HepG2 (cell line): ENCODE measurements around the gene GJD3. TPM values are rescaled to one million over a fixed set of nuclear protein-coding genes. Genes with fewer than 3 reads are reported as not detected.

Experiments used
- ATAC-seq: fragments of 200-7000 bp; cut with Tn5 transposase; 3 replicates; pipeline ENCODE4 v1.9.1; 2020; ENCODE audit warnings: mild to moderate bottlenecking, moderate library complexity
- BruUV-seq: library from RNA; stranded (reverse); fragments of 400-500 nt; replicated peaks from 2 replicates; lab custom pipeline; 2021; lab: Mats Ljungman, UMichigan
- CTCF ChIA-PET: fragments of 300-600 bp; formaldehyde crosslinking; extraction: SDS; loops from one replicate; lab custom pipeline; 2021; ENCODE audit warnings: low total read pairs, inconsistent platforms, low intra/inter-chr PET ratio; lab: Yijun Ruan, JAX
- POLR2A ChIA-PET: fragments of 350-600 bp; sonication (Branson Sonifier 250); formaldehyde crosslinking; loops from one replicate; lab custom pipeline; 2020; ENCODE audit warnings: antibody characterized with exemption, inconsistent platforms; lab: Yijun Ruan, JAX
- DNase-seq: peaks from one replicate; pipeline ENCODE4 v3.0.0-alpha.2; 2015; ENCODE audit warnings: low spot score
- FAIRE-seq: peaks from 3 replicates; lab custom pipeline; 2011; peaks lifted over from hg19 to GRCh38; lab: Jason Lieb, UNC
- H2AFZ ChIP-seq: one replicate; pipeline ENCODE4 v1.6.1; 2011; ENCODE audit warnings: low read length, inconsistent platforms
- H3K27ac ChIP-seq: fragments of 300-600 bp; 3 replicates; pipeline ENCODE4 v1.8.0; 2011; ENCODE audit warnings: mixed run types, mild to moderate bottlenecking, mixed read lengths, low read length, inconsistent platforms; ENCODE audit not compliant: insufficient read depth; ENCODE audit errors: extremely low read length
- H3K27me3 ChIP-seq, 2 experiments: fragments of 200-600 bp in 1 of 2; 2 replicates in 1 of 2; 3 replicates in 1 of 2; pipeline versions ENCODE4 v1.6.0 to v1.8.0; 2011; ENCODE audit warnings: low read length in 2 of 2, mild to moderate bottlenecking in 2 of 2, moderate library complexity in 2 of 2, inconsistent platforms in 1 of 2; ENCODE audit not compliant: insufficient read depth in 2 of 2, control insufficient read depth in 1 of 2
- H3K36me3 ChIP-seq, 2 experiments: fragments of 200-600 bp in 1 of 2; replicated peaks in 1 of 2; 2 replicates in 1 of 2; 3 replicates in 1 of 2; pipeline versions ENCODE4 v1.5.1 to v1.8.0; 2011; ENCODE audit warnings: low read length in 2 of 2, inconsistent platforms in 1 of 2; ENCODE audit not compliant: insufficient read depth in 2 of 2, control insufficient read depth in 1 of 2
- H3K4me1 ChIP-seq: 2 replicates; pipeline ENCODE4 v1.5.1; 2012; ENCODE audit warnings: low read length, inconsistent platforms; ENCODE audit not compliant: insufficient read depth
- H3K4me2 ChIP-seq: 2 replicates; pipeline ENCODE4 v1.6.0; 2011; ENCODE audit warnings: low read depth, low read length, inconsistent platforms
- H3K4me3 ChIP-seq, 3 experiments: fragments of 200-600 bp in 1 of 3; sonication (generic), shearing (Covaris generic) in 1 of 3; replicated peaks in 1 of 3; 2 replicates each; pipeline ENCODE4 v1.5.1; 2011 to 2016; ENCODE audit warnings: low read length in 3 of 3, inconsistent platforms in 2 of 3, low read depth in 2 of 3, mild to moderate bottlenecking in 2 of 3, control low read depth in 1 of 3, mixed read lengths in 1 of 3; ENCODE audit not compliant: insufficient read depth in 1 of 3
- H3K79me2 ChIP-seq: one replicate; pipeline ENCODE4 v1.6.1; 2011; ENCODE audit warnings: low read length, inconsistent platforms; ENCODE audit not compliant: insufficient read depth
- H3K9ac ChIP-seq: 2 replicates; pipeline ENCODE4 v1.6.0; 2011; ENCODE audit warnings: mild to moderate bottlenecking, low read depth, low read length, inconsistent platforms; ENCODE audit not compliant: insufficient read depth
- H3K9me3 ChIP-seq: 2 replicates; pipeline ENCODE4 v1.5.1; 2012; ENCODE audit warnings: mild to moderate bottlenecking, low read length
- H4K20me1 ChIP-seq: 2 replicates; pipeline ENCODE4 v1.6.0; 2011; ENCODE audit warnings: inconsistent platforms, mild to moderate bottlenecking, low read length, moderate library complexity; ENCODE audit not compliant: insufficient read depth
- ATF7 ChIP-seq, 2 experiments: fragments of 450-650 bp in 1 of 2; sonication (generic) in 1 of 2; formaldehyde crosslinking in 1 of 2; IDR thresholded peaks; 2 replicates each; pipeline versions ENCODE4 v1.4.0 to v1.6.1; 2016 to 2020; ENCODE audit warnings: antibody characterized with exemption in 1 of 2, mild to moderate bottlenecking in 1 of 2, missing genetic modification reagents in 1 of 2
- BATF2 ChIP-seq: sonication (generic); formaldehyde crosslinking; IDR thresholded peaks from 2 replicates; pipeline ENCODE4 v1.8.0; 2022; ENCODE audit warnings: mild to moderate bottlenecking, missing genetic modification reagents, moderate library complexity
- ISX ChIP-seq: sonication (generic); formaldehyde crosslinking; conservative IDR thresholded peaks from 2 replicates; pipeline ENCODE4 v1.5.0; 2020; ENCODE audit warnings: missing genetic modification reagents
- MEF2D ChIP-seq: sonication (generic); formaldehyde crosslinking; IDR thresholded peaks from 2 replicates; pipeline ENCODE4 v1.5.1; 2020; ENCODE audit warnings: mild to moderate bottlenecking, missing genetic modification reagents
- MTERF4 ChIP-seq: sonication (generic); formaldehyde crosslinking; IDR thresholded peaks from 2 replicates; pipeline ENCODE4 v1.8.0; 2023; ENCODE audit warnings: mild to moderate bottlenecking, missing genetic modification reagents
- NFE2L1 ChIP-seq: sonication (generic); formaldehyde crosslinking; IDR thresholded peaks from 2 replicates; pipeline ENCODE4 v1.4.0; 2020; ENCODE audit warnings: missing genetic modification reagents, mild to moderate bottlenecking, borderline replicate concordance
- PAX8 ChIP-seq: sonication (generic); formaldehyde crosslinking; IDR thresholded peaks from 2 replicates; pipeline ENCODE4 v1.8.0; 2022; ENCODE audit warnings: mild to moderate bottlenecking, missing genetic modification reagents, borderline replicate concordance
- PRPF4 ChIP-seq: fragments of 200-400 bp; formaldehyde crosslinking; IDR thresholded peaks from 2 replicates; pipeline ENCODE4 v1.6.1; 2016; ENCODE audit warnings: low read length, low read depth; ENCODE audit not compliant: poor library complexity, severe bottlenecking
- RFXAP ChIP-seq: sonication (generic); formaldehyde crosslinking; IDR thresholded peaks from 2 replicates; pipeline ENCODE4 v1.4.0; 2020; ENCODE audit warnings: missing genetic modification reagents, borderline replicate concordance
- WGBS: methylation state at CpG from one replicate; pipeline ENCODE4 v1.1.6; 2017; ENCODE audit warnings: low lambda C conversion rate; 5-methylcytosine and 5-hydroxymethylcytosine counted together
- in situ Hi-C: cut with HindIII; loops from 2 replicates; pipeline ENCODE4 v1.10.0; 2017; ENCODE audit warnings: low pct_unique_long_range_greater_than_20kb; ENCODE audit not compliant: extremely low pct_ligation_motif_present
- intact Hi-C: fragments of 100-400 bp; cut with micrococcal nuclease; formaldehyde crosslinking; loops from one replicate; pipeline ENCODE4 v1.10.0; 2022; ENCODE audit not compliant: unreplicated experiment
- polyA plus RNA-seq, 8 experiments: library from polyadenylated mRNA; depleted of rRNA in 3 of 8; stranded (reverse) in 7 of 8; unstranded in 1 of 8; fragments of >200 nt; fragmentation: Illumina TruSeq in 4 of 8; extraction: Trizol in 4 of 8; gene quantifications; 2 replicates each; pipeline versions ENCODE4 v1.2.1 to v1.2.3, GENCODE V29; 2011 to 2016; ENCODE audit warnings: low read depth in 4 of 8, missing spikeins in 1 of 8, mixed read lengths in 1 of 8; ENCODE audit not compliant: insufficient read depth in 1 of 8
- total RNA-seq, 5 experiments: library from RNA; depleted of rRNA; stranded (reverse); fragments of >200 nt; fragmentation: Illumina TruSeq; extraction: Trizol; gene quantifications; 2 replicates each; pipeline ENCODE4 v1.2.3, GENCODE V29; 2016; ENCODE audit warnings: low read depth in 1 of 5

GJD3 gene
- total and polyA plus RNA-seq, 2 of the 13 experiments (the other 11 are each of a cell fraction or from before 2014, with no cell fraction given): not detected

- TF ChIP-seq BATF2 (CRISPR knock-in tag) (no peak), PAX8 (CRISPR knock-in tag) (no peak), MEF2D (CRISPR knock-in tag) (no peak), ATF7 (IDR thresholded peaks at IDR 0.05) (peak; percentile 26; the same call in 1 of the 2 replicates), ATF7 (CRISPR knock-in tag; IDR thresholded peaks at IDR 0.05) (no peak), ISX (CRISPR knock-in tag) (no peak)
- TF ChIP-seq, all 625 proteins: peak for 4
These were observed 14.4 kb downstream of the GJD3 start (continued) for GRCh38 chr17:40349895-40350688.

GRCh38 chr17:40349477-40349894 is 15.1 kb downstream of the GJD3 start:
- Histone ChIP-seq H4K20me1 (no peaks in the 10 kb centered on the region; the same call in 1 of the 2 replicates), H3K27ac (no peak overlapping the region), H3K9me3 (no peaks in the 10 kb centered on the region), H3K27me3 (no peaks in the 10 kb centered on the region), H3K79me2 (peaks cover 17% of the 10 kb centered on the region), H3K4me1 (peaks cover 72% of the 10 kb centered on the region), H3K9ac (no peak overlapping the region), H3K4me2 (no peak overlapping the region), H2AFZ (no peak overlapping the region), H3K4me3 (no peak overlapping the region), H3K36me3 (peaks cover 26 to 38% of the 10 kb centered on the region in 2 experiments)
- ChIA-PET CTCF (interaction anchor here (0.9 kb wide), 1 partner anchor 46 kb away, joined by 3 read pairs; no protein-coding TSS in a partner anchor), POLR2A (no interaction called here)
- WGBS: 93% methylated on average over 10 of the region's 10 CpGs
- intact Hi-C loops: no loop called here
- FAIRE-seq (no peak), DNase-seq (no peak)
- in situ Hi-C loops: no loop called here
- no TSS peak for BruUV-seq
- TF ChIP-seq NFE2L1 (CRISPR knock-in tag): 0 out of 2 replicates have a peak, but pooled peaks have one; percentile 21
- no peak for TF ChIP-seq RFXAP (CRISPR knock-in tag)
- TF ChIP-seq PRPF4: no peak
- no peak for TF ChIP-seq MTERF4 (CRISPR knock-in tag)
- TF ChIP-seq, all 625 proteins: peak for 1
- ATAC-seq: no peak
